ENCODE results near the gene CACNA2D3. TPM values are rescaled to one million over a fixed set of nuclear protein-coding genes. Genes with fewer than 3 reads are reported as not detected.

CACNA2D3 gene
- polyA plus RNA-seq, 1 donor (not counting 4 experiments of a cell fraction or from before 2014, with no cell fraction given) = 0.08 TPM

DNA sequence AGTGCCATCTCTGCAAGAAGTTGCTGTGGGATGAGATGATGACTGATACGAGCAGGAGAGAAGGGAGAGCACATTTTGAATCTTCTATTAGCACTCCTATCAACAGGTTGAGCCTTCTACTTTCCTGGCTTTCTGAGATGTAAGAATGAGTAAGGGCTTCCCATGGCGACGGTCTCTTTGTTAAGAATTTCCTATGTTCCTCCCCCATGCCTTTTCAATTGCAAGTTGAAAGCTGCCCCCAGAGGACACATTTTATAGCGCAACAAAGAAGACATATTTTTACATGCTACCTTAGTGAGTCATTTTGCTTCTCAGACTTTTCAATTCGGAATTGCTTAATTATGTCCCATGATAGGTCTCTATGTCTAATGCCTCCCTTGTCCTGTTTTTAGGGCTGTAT is 876.8 kb downstream of the CACNA2D3 start:
- TF ChIP-seq EZH2 (IDR thresholded peaks at IDR 0.05; ENCODE audit: low read length) = no peak
- TF ChIP-seq, protein P1, sequence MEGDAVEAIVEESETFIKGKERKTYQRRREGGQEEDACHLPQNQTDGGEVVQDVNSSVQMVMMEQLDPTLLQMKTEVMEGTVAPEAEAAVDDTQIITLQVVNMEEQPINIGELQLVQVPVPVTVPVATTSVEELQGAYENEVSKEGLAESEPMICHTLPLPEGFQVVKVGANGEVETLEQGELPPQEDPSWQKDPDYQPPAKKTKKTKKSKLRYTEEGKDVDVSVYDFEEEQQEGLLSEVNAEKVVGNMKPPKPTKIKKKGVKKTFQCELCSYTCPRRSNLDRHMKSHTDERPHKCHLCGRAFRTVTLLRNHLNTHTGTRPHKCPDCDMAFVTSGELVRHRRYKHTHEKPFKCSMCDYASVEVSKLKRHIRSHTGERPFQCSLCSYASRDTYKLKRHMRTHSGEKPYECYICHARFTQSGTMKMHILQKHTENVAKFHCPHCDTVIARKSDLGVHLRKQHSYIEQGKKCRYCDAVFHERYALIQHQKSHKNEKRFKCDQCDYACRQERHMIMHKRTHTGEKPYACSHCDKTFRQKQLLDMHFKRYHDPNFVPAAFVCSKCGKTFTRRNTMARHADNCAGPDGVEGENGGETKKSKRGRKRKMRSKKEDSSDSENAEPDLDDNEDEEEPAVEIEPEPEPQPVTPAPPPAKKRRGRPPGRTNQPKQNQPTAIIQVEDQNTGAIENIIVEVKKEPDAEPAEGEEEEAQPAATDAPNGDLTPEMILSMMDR (optimal IDR thresholded peaks at IDR 0.05 in 1 of 3, IDR thresholded peaks at IDR 0.05 in 1 of 3, conservative IDR thresholded peaks at IDR 0.05 in 1 of 3; ENCODE audit: extremely low read depth in 1 of 3, insufficient read depth in 2 of 3, low read length in 3 of 3) = peak in 2 of 3 experiments; percentile 35 to 51
- DNase-seq (ENCODE audit: low read depth, low spot score) (peak; percentile 11), FAIRE-seq (peak; percentile 60)
- no peak overlapping the region for H2AFZ ChIP-seq (ENCODE audit: control insufficient read depth, low read length)
- H3K36me3 ChIP-seq (ENCODE audit: control insufficient read depth in 2 of 2, extremely low read depth in 1 of 2, insufficient read depth in 2 of 2, low read length in 2 of 2) = no peaks in the 10 kb centered on the region
- no peaks in the 10 kb centered on the region for H3K9me1 ChIP-seq (ENCODE audit: control insufficient read depth, extremely low read depth, insufficient read depth, low read length)
- H3K9me3 ChIP-seq (ENCODE audit: control insufficient read depth, low read depth, low read length) = no peaks in the 10 kb centered on the region
- H3K27me3 ChIP-seq (ENCODE audit: control insufficient read depth, extremely low read depth, insufficient read depth, low read length) = no peaks in the 10 kb centered on the region
- no peak overlapping the region for H3K4me3 ChIP-seq (ENCODE audit: control insufficient read depth in 2 of 3, extremely low read depth in 1 of 3, insufficient read depth in 2 of 3, low read depth in 1 of 3, low read length in 3 of 3)
- no peaks in the 10 kb centered on the region for H4K20me1 ChIP-seq (ENCODE audit: control insufficient read depth, extremely low read depth, insufficient read depth, low read length)
- no peaks in the 10 kb centered on the region for H3K79me2 ChIP-seq (ENCODE audit: control insufficient read depth, insufficient read depth, low read length)
- no peak overlapping the region for H3K27ac ChIP-seq (ENCODE audit: control insufficient read depth, insufficient read depth, low read length)
- no peak overlapping the region for H3K4me2 ChIP-seq (ENCODE audit: control insufficient read depth, extremely low read depth, insufficient read depth, low read depth, low read length)
- dilution Hi-C loops (cut with MboI; ENCODE audit: extremely low pct_ligation_motif_present, low sequenced_read_pairs) = no loop called here
- no peak overlapping the region for H3K9ac ChIP-seq (ENCODE audit: control insufficient read depth, extremely low read depth, insufficient read depth, low read length)
- no peaks in the 10 kb centered on the region for H3K4me1 ChIP-seq (ENCODE audit: control insufficient read depth, extremely low read depth, insufficient read depth, low read length)

DNA sequence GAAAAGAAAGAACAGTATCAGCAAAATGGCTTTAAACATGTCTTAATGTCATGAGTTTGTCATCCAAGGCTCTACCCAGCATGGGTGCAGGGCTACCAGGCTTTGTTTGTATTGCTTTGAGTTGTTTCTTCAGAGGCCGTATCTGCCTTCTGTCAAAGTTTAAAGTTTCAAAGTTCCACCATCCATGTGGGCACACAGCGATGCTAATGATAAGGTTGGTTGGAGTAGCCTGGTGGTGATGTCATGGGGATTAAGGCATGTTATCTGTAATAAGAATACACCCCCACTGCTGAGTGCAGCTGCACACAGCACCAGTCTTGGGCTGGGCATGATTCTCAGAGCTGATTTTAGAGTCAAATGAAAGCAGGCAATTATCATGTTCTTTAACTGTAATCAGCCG is 877.5 kb downstream of the CACNA2D3 start:
- no peaks in the 10 kb centered on the region for H3K79me2 ChIP-seq (ENCODE audit: control insufficient read depth, insufficient read depth, low read length)
- TF ChIP-seq, protein P1 (optimal IDR thresholded peaks at IDR 0.05 in 1 of 3, IDR thresholded peaks at IDR 0.05 in 1 of 3, conservative IDR thresholded peaks at IDR 0.05 in 1 of 3; ENCODE audit: extremely low read depth in 1 of 3, insufficient read depth in 2 of 3, low read length in 3 of 3) = no peak
- dilution Hi-C loops (cut with MboI; ENCODE audit: extremely low pct_ligation_motif_present, low sequenced_read_pairs) = no loop called here
- H2AFZ ChIP-seq (ENCODE audit: control insufficient read depth, low read length) = no peak overlapping the region
- no peaks in the 10 kb centered on the region for H3K9me1 ChIP-seq (ENCODE audit: control insufficient read depth, extremely low read depth, insufficient read depth, low read length)
- H3K4me2 ChIP-seq (ENCODE audit: control insufficient read depth, extremely low read depth, insufficient read depth, low read depth, low read length) = no peak overlapping the region
- no peak overlapping the region for H3K27ac ChIP-seq (ENCODE audit: control insufficient read depth, insufficient read depth, low read length)
- H3K4me1 ChIP-seq (ENCODE audit: control insufficient read depth, extremely low read depth, insufficient read depth, low read length) = no peaks in the 10 kb centered on the region
- H4K20me1 ChIP-seq (ENCODE audit: control insufficient read depth, extremely low read depth, insufficient read depth, low read length) = no peaks in the 10 kb centered on the region
- no peaks in the 10 kb centered on the region for H3K9me3 ChIP-seq (ENCODE audit: control insufficient read depth, low read depth, low read length)
- H3K4me3 ChIP-seq (ENCODE audit: control insufficient read depth in 2 of 3, extremely low read depth in 1 of 3, insufficient read depth in 2 of 3, low read depth in 1 of 3, low read length in 3 of 3) = no peak overlapping the region
- no peak overlapping the region for H3K9ac ChIP-seq (ENCODE audit: control insufficient read depth, extremely low read depth, insufficient read depth, low read length)
- H3K27me3 ChIP-seq (ENCODE audit: control insufficient read depth, extremely low read depth, insufficient read depth, low read length) = no peaks in the 10 kb centered on the region
- FAIRE-seq = no peak
- no peak for DNase-seq (ENCODE audit: low read depth, low spot score)
- H3K36me3 ChIP-seq (ENCODE audit: control insufficient read depth in 2 of 2, extremely low read depth in 1 of 2, insufficient read depth in 2 of 2, low read length in 2 of 2) = no peaks in the 10 kb centered on the region
